ENCODE results near the gene GPN1. TPM values are rescaled to one million over a fixed set of nuclear protein-coding genes. Genes with fewer than 3 reads are reported as not detected.

The GPN1 gene
- total and polyA plus RNA-seq, 2 of the 8 experiments (the other 6 are each of a cell fraction or from before 2014, with no cell fraction given): 38.7 to 43.5 TPM

DNA sequence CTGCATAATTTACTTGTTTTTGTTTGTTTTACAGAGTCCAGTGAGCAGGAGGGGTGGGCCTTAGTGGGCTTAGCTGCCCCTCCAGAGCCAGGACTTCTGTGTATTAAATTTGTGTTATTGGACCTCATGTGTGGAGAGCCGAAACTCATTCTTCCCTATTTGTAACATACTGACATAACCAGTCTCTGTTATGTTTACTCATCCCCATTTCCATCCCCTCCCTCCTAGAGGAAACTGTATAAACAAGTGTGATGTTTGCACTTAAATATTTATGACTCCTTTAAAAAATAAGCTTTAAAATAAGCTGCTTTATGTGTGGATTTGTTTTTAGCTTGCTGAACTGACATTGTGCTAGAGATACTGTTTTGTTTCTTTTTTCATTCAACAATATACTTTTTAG is 32.2 kb upstream of the GPN1 start:
- DNase-seq (ENCODE audit: low read depth in 1 of 2, low spot score in 2 of 2): no peak
- Histone ChIP-seq H3K4me2 (ENCODE audit: insufficient read depth in 1 of 2, low read depth in 2 of 2, low read length in 2 of 2) (no peak overlapping the region), H3K9me3 (ENCODE audit: insufficient read depth in 2 of 2, low read depth in 1 of 2, low read length in 1 of 2) (peaks cover 6 to 25% of the 10 kb centered on the region in 2 experiments; a peak in 3 of 4 replicates), H3K79me1 (ENCODE audit: low read depth, low read length) (peaks cover 4% of the 10 kb centered on the region), H4K20me1 (replicated peaks in 1 of 2; ENCODE audit: control insufficient read depth in 1 of 2, insufficient read depth in 2 of 2, low read length in 2 of 2) (no peaks in the 10 kb centered on the region), H3K27ac (ENCODE audit: low read depth, low read length) (no peak overlapping the region), H2BK120ac (replicated peaks; ENCODE audit: low read depth, low read length) (no peak overlapping the region), H2BK12ac (ENCODE audit: low read depth, low read length) (no peak overlapping the region), H4K8ac (ENCODE audit: extremely low read depth, insufficient read depth, low read length) (no peak overlapping the region), H2BK5ac (ENCODE audit: low read depth, low read length) (no peak overlapping the region), H3K56ac (replicated peaks; ENCODE audit: insufficient read length, low read depth, low read length) (no peak overlapping the region), H3K27me3 (replicated peaks in 1 of 4; ENCODE audit: control insufficient read depth in 3 of 4, extremely low read depth in 1 of 4, insufficient read depth in 3 of 4, low read length in 3 of 4) (no peaks in the 10 kb centered on the region), H4K5ac (ENCODE audit: insufficient read length, low read depth, low read length) (no peak overlapping the region), H3K9ac (replicated peaks in 1 of 4; ENCODE audit: extremely low read depth in 1 of 4, low read depth in 3 of 4, low read length in 3 of 4) (no peak overlapping the region), H3K23me2 (ENCODE audit: low read depth, low read length) (no peaks in the 10 kb centered on the region), H2BK20ac (ENCODE audit: low read length) (no peak overlapping the region), H2AK5ac (ENCODE audit: low read depth, low read length) (no peak overlapping the region), H2AFZ (ENCODE audit: low read length) (no peak overlapping the region), H3K4me3 (ENCODE audit: extremely low read depth in 1 of 4, insufficient read depth in 2 of 4, low read depth in 3 of 4, low read length in 4 of 4) (no peak overlapping the region), H3K23ac (ENCODE audit: insufficient read length) (no peak overlapping the region), H2BK15ac (ENCODE audit: low read length) (no peak overlapping the region), H3K4me1 (replicated peaks in 1 of 4; ENCODE audit: control insufficient read depth in 3 of 4, insufficient read depth in 4 of 4, low read length in 3 of 4) (no peaks in the 10 kb centered on the region), H3K4ac (replicated peaks; ENCODE audit: insufficient read length, low read depth, low read length) (no peak overlapping the region), H3K79me2 (ENCODE audit: control insufficient read depth in 1 of 2, insufficient read depth in 2 of 2, low read length in 2 of 2) (peaks cover 17 to 47% of the 10 kb centered on the region in 2 experiments), H4K91ac (replicated peaks; ENCODE audit: insufficient read length, low read length) (no peak overlapping the region), H3K14ac (ENCODE audit: insufficient read length) (no peak overlapping the region), H3K36me3 (ENCODE audit: control insufficient read depth in 2 of 4, insufficient read depth in 4 of 4, low read length in 3 of 4) (peaks cover 2 to 21% (median 7%) of the 10 kb centered on the region in 4 experiments), H3K18ac (ENCODE audit: extremely low read depth, low read length) (no peak overlapping the region)
- no peak for FAIRE-seq
- ChIA-PET CTCF (ENCODE audit: partially characterized antibody) (interaction anchor here (1.2 to 1.4 kb wide), 2 partner anchors 11 to 35 kb away, joined by 3 read pairs; no protein-coding TSS in a partner anchor), POLR2A (ENCODE audit: partially characterized antibody) (no interaction called here)
- WGBS, 2 experiments (ENCODE audit: extremely low coverage in 1 of 2, insufficient coverage in 1 of 2, insufficient read length in 1 of 2, insufficient replicate concordance in 2 of 2, low coverage in 1 of 2, low lambda C conversion rate in 2 of 2, missing lambda C conversion rate in 1 of 2): 95% methylated on average over 1 of the region's 1 CpG; no CpG with 5 or more reads in 1 of the 2 experiments
- no peak for TF ChIP-seq EGR1 (IDR thresholded peaks at IDR 0.05; ENCODE audit: borderline replicate concordance, low read depth, low read length)
- TF ChIP-seq SUZ12 (IDR thresholded peaks at IDR 0.05; ENCODE audit: low read length): no peak
- no peak for TF ChIP-seq SP1 (IDR thresholded peaks at IDR 0.05; ENCODE audit: low read depth, low read length)
- TF ChIP-seq BACH1 (IDR thresholded peaks at IDR 0.05; ENCODE audit: low read length): no peak
- TF ChIP-seq RAD21 (IDR thresholded peaks at IDR 0.05 in 1 of 2, conservative IDR thresholded peaks at IDR 0.05 in 1 of 2; ENCODE audit: low read depth in 2 of 2, low read length in 2 of 2): no peak
- TF ChIP-seq HDAC6 (IDR thresholded peaks at IDR 0.05; ENCODE audit: low read depth, low read length): no peak
- TF ChIP-seq POLR2AphosphoS5 (IDR thresholded peaks at IDR 0.05; ENCODE audit: low read depth, low read length): no peak
- TF ChIP-seq POU5F1 (IDR thresholded peaks at IDR 0.05; ENCODE audit: low read depth, low read length): no peak
- TF ChIP-seq CEBPB (IDR thresholded peaks at IDR 0.05; ENCODE audit: low read depth, low read length): no peak
